ENCODE data around the gene KCNK3. TPM values are rescaled to one million over a fixed set of nuclear protein-coding genes. Genes with fewer than 3 reads are reported as not detected.

The KCNK3 gene
- total and polyA plus RNA-seq, 2 donors from 2014 or later, result 2.1 to 8.1 TPM

DNA sequence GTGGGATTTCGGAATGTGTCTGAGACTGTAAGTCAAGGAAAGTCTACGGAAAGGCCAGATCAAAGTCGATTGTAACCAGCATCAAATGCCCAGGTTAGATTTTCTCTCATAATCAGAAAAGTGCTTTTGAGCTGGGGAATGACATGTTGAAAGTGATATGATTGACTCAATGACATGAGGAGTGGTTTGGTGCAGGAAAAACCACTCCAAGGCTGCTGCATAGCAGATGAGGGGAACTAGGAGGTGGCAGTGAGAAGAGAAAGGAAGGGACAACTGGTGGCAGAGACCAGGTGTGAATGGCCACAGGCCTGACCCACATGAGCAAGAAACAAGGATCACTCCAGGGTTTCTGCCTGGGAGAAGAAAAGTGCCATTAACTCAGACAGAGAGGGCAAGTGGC is 72.4 kb downstream of the KCNK3 start:
- Histone ChIP-seq H3K4me1 (ENCODE audit: control insufficient read depth in 2 of 3, insufficient read depth in 2 of 3, low read depth in 1 of 3, low read length in 3 of 3) (peaks cover 0 to 19% (median 5%) of the 10 kb centered on the region in 3 donors), H3K9me3 (ENCODE audit: control insufficient read depth in 2 of 3, insufficient read depth in 1 of 3, low read length in 3 of 3) (no peaks in the 10 kb centered on the region), H3K27me3 (ENCODE audit: control insufficient read depth, insufficient read depth, low read length) (no peaks in the 10 kb centered on the region), H3K4me3 (ENCODE audit: low read length in 3 of 3) (peak overlapping the region; percentile 79 to 94 (median 87)), H3K9ac (ENCODE audit: low read length in 3 of 3) (peak overlapping the region; percentile 47 to 99 (median 99)), H3K36me3 (ENCODE audit: control insufficient read depth in 2 of 3, insufficient read depth in 3 of 3, low read length in 3 of 3) (no peaks in the 10 kb centered on the region), H3K27ac (ENCODE audit: low read depth in 2 of 2, low read length in 2 of 2) (peak overlapping the region; percentile 82 to 94)
- FAIRE-seq (no peak), DNase-seq (no peak)
- intact Hi-C loops (cut with DNase I), result no loop called here
- TF ChIP-seq, protein P1, sequence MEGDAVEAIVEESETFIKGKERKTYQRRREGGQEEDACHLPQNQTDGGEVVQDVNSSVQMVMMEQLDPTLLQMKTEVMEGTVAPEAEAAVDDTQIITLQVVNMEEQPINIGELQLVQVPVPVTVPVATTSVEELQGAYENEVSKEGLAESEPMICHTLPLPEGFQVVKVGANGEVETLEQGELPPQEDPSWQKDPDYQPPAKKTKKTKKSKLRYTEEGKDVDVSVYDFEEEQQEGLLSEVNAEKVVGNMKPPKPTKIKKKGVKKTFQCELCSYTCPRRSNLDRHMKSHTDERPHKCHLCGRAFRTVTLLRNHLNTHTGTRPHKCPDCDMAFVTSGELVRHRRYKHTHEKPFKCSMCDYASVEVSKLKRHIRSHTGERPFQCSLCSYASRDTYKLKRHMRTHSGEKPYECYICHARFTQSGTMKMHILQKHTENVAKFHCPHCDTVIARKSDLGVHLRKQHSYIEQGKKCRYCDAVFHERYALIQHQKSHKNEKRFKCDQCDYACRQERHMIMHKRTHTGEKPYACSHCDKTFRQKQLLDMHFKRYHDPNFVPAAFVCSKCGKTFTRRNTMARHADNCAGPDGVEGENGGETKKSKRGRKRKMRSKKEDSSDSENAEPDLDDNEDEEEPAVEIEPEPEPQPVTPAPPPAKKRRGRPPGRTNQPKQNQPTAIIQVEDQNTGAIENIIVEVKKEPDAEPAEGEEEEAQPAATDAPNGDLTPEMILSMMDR (IDR thresholded peaks at IDR 0.05; ENCODE audit: borderline replicate concordance, extremely low read depth, insufficient read depth), result no peak

- H3K4me3 ChIP-seq (ENCODE audit: low read length in 3 of 3), result peak overlapping the region in 2 of 3 donors; percentile 87 to 94
- peak overlapping the region in 2 of 3 donors; percentile 99 for H3K9ac ChIP-seq (ENCODE audit: low read length in 3 of 3)
- H3K27me3 ChIP-seq (ENCODE audit: control insufficient read depth, insufficient read depth, low read length), result no peaks in the 10 kb centered on the region
- TF ChIP-seq, protein P1 (IDR thresholded peaks at IDR 0.05; ENCODE audit: borderline replicate concordance, extremely low read depth, insufficient read depth), result no peak
- peak overlapping the region in 1 of 2 donors; percentile 38 for H3K27ac ChIP-seq (ENCODE audit: low read depth in 2 of 2, low read length in 2 of 2)
- DNase-seq (no peak), FAIRE-seq (no peak)
- intact Hi-C loops (cut with DNase I), result no loop called here
- peaks cover 0 to 19% (median 6%) of the 10 kb centered on the region in 3 donors for H3K4me1 ChIP-seq (ENCODE audit: control insufficient read depth in 2 of 3, insufficient read depth in 2 of 3, low read depth in 1 of 3, low read length in 3 of 3)
- H3K9me3 ChIP-seq (ENCODE audit: control insufficient read depth in 2 of 3, insufficient read depth in 1 of 3, low read length in 3 of 3), result no peaks in the 10 kb centered on the region
- H3K36me3 ChIP-seq (ENCODE audit: control insufficient read depth in 2 of 3, insufficient read depth in 3 of 3, low read length in 3 of 3), result no peaks in the 10 kb centered on the region
Measured at GRCh38 chr2:26765475-26766200, 73.1 kb downstream of the KCNK3 start.

GRCh38 chr2:26767129-26767528 is 74.6 kb downstream of the KCNK3 start:
- H3K4me1 ChIP-seq (ENCODE audit: control insufficient read depth in 2 of 3, insufficient read depth in 2 of 3, low read depth in 1 of 3, low read length in 3 of 3), result peaks cover 0 to 33% (median 18%) of the 10 kb centered on the region in 3 donors

More at GRCh38 chr2:26767129-26767528, 74.6 kb downstream of the KCNK3 start:
- H3K9me3 ChIP-seq (ENCODE audit: control insufficient read depth in 2 of 3, insufficient read depth in 1 of 3, low read length in 3 of 3), result no peaks in the 10 kb centered on the region
- H3K27ac ChIP-seq (ENCODE audit: low read depth in 2 of 2, low read length in 2 of 2), result no peak overlapping the region
- H3K9ac ChIP-seq (ENCODE audit: low read length in 3 of 3), result no peak overlapping the region
- no peaks in the 10 kb centered on the region for H3K27me3 ChIP-seq (ENCODE audit: control insufficient read depth, insufficient read depth, low read length)
- TF ChIP-seq, protein P1 (IDR thresholded peaks at IDR 0.05; ENCODE audit: borderline replicate concordance, extremely low read depth, insufficient read depth), result no peak
- FAIRE-seq (no peak), DNase-seq (peak in 1 of 5 donors; percentile 68)
- H3K36me3 ChIP-seq (ENCODE audit: control insufficient read depth in 2 of 3, insufficient read depth in 3 of 3, low read length in 3 of 3), result no peaks in the 10 kb centered on the region
- intact Hi-C loops (cut with DNase I), result no loop called here
- no peak overlapping the region for H3K4me3 ChIP-seq (ENCODE audit: low read length in 3 of 3)
